ENCODE measurements around the gene ST3GAL4. TPM values are rescaled to one million over a fixed set of nuclear protein-coding genes. Genes with fewer than 3 reads are reported as not detected.

The ST3GAL4 gene
- polyA plus RNA-seq, 1 of the 3 experiments (the other 2 are of a cell fraction): 32.0 TPM

GRCh38 chr11:126312961-126313360 lies 42.5 kb upstream of the ST3GAL4 start:
- Histone ChIP-seq H3K36me3 (replicated peaks in 1 of 2; ENCODE audit: control insufficient read depth in 1 of 2, insufficient read depth in 2 of 2, low read length in 1 of 2) (peaks cover 6 to 11% of the 10 kb centered on the region in 2 experiments), H3K4me2 (no peak overlapping the region), H3K4me3 (ENCODE audit: low read depth in 2 of 2, low read length in 1 of 2) (no peak overlapping the region), H2AFZ (ENCODE audit: low read depth) (no peak overlapping the region), H4K20me1 (ENCODE audit: insufficient read depth) (no peaks in the 10 kb centered on the region), H3K4me1 (ENCODE audit: control insufficient read depth in 1 of 2, insufficient read depth in 2 of 2, low read depth in 1 of 2, low read length in 1 of 2) (peaks cover 11 to 14% of the 10 kb centered on the region in 2 experiments), H3F3A (replicated peaks; ENCODE audit: insufficient read depth) (peaks cover 21% of the 10 kb centered on the region), H3K27ac (ENCODE audit: low read depth in 2 of 2, low read length in 1 of 2) (no peak overlapping the region), H3K9me2 (no peaks in the 10 kb centered on the region), H3K9ac (no peak overlapping the region), H3K27me3 (ENCODE audit: insufficient read depth) (no peaks in the 10 kb centered on the region), H3K79me2 (ENCODE audit: insufficient read depth) (no peaks in the 10 kb centered on the region; the same call in 1 of the 2 replicates), H3K9me3 (no peaks in the 10 kb centered on the region)
- DNase-seq: no peak
- TF ChIP-seq TAF1 (IDR thresholded peaks at IDR 0.05; ENCODE audit: borderline replicate concordance, low read depth, low read length) (no peak), GATA2 (CRISPR knock-in tag; IDR thresholded peaks at IDR 0.05) (no peak), FOSL2 (IDR thresholded peaks at IDR 0.05; ENCODE audit: borderline replicate concordance, low read depth) (no peak)
- TF ChIP-seq, protein P1, sequence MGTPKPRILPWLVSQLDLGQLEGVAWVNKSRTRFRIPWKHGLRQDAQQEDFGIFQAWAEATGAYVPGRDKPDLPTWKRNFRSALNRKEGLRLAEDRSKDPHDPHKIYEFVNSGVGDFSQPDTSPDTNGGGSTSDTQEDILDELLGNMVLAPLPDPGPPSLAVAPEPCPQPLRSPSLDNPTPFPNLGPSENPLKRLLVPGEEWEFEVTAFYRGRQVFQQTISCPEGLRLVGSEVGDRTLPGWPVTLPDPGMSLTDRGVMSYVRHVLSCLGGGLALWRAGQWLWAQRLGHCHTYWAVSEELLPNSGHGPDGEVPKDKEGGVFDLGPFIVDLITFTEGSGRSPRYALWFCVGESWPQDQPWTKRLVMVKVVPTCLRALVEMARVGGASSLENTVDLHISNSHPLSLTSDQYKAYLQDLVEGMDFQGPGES (IDR thresholded peaks at IDR 0.05; ENCODE audit: low read depth, low read length): no peak
- WGBS (ENCODE audit: low lambda C conversion rate): 88% methylated on average over 8 of the region's 8 CpGs
- ChIA-PET POLR2A (no interaction called here), CTCF (interaction anchor here (0.9 to 10.0 kb wide), 5 partner anchors 43 to 679 kb away, joined by 3 to 172 read pairs (median 6); no protein-coding TSS in a partner anchor)

GRCh38 chr11:126313826-126314225 lies 41.7 kb upstream of the ST3GAL4 start:
- Histone ChIP-seq H3K4me2 (no peak overlapping the region), H2AFZ (ENCODE audit: low read depth) (no peak overlapping the region), H3K36me3 (replicated peaks in 1 of 2; ENCODE audit: control insufficient read depth in 1 of 2, insufficient read depth in 2 of 2, low read length in 1 of 2) (peaks cover 6 to 11% of the 10 kb centered on the region in 2 experiments), H3K4me3 (ENCODE audit: low read depth in 2 of 2, low read length in 1 of 2) (no peak overlapping the region), H3K9me3 (no peaks in the 10 kb centered on the region), H3K9ac (no peak overlapping the region), H3K79me2 (ENCODE audit: insufficient read depth) (no peaks in the 10 kb centered on the region; the same call in 1 of the 2 replicates), H3K4me1 (ENCODE audit: control insufficient read depth in 1 of 2, insufficient read depth in 2 of 2, low read depth in 1 of 2, low read length in 1 of 2) (peaks cover 20 to 23% of the 10 kb centered on the region in 2 experiments), H3F3A (replicated peaks; ENCODE audit: insufficient read depth) (peaks cover 23% of the 10 kb centered on the region), H3K27me3 (ENCODE audit: insufficient read depth) (no peaks in the 10 kb centered on the region), H4K20me1 (ENCODE audit: insufficient read depth) (no peaks in the 10 kb centered on the region), H3K27ac (ENCODE audit: low read depth in 2 of 2, low read length in 1 of 2) (no peak overlapping the region), H3K9me2 (no peaks in the 10 kb centered on the region)
- ChIA-PET POLR2A (no interaction called here), CTCF (interaction anchor here (0.8 kb wide), 1 partner anchor 167 kb away, joined by 3 read pairs; no protein-coding TSS in a partner anchor)
- TF ChIP-seq CTCF (IDR thresholded peaks at IDR 0.05) (no peak), RAD21 (IDR thresholded peaks at IDR 0.05; ENCODE audit: low read length) (no peak), EP300 (IDR thresholded peaks at IDR 0.05; ENCODE audit: borderline replicate concordance in 1 of 2, low read depth in 1 of 2, low read length in 1 of 2) (no peak), RCOR1 (IDR thresholded peaks at IDR 0.05; ENCODE audit: low read length) (no peak)
- TF ChIP-seq, protein P2, sequence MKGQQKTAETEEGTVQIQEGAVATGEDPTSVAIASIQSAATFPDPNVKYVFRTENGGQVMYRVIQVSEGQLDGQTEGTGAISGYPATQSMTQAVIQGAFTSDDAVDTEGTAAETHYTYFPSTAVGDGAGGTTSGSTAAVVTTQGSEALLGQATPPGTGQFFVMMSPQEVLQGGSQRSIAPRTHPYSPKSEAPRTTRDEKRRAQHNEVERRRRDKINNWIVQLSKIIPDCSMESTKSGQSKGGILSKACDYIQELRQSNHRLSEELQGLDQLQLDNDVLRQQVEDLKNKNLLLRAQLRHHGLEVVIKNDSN (IDR thresholded peaks at IDR 0.05; ENCODE audit: borderline replicate concordance, low read depth): no peak
- TF ChIP-seq, protein P3, sequence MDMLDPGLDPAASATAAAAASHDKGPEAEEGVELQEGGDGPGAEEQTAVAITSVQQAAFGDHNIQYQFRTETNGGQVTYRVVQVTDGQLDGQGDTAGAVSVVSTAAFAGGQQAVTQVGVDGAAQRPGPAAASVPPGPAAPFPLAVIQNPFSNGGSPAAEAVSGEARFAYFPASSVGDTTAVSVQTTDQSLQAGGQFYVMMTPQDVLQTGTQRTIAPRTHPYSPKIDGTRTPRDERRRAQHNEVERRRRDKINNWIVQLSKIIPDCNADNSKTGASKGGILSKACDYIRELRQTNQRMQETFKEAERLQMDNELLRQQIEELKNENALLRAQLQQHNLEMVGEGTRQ (IDR thresholded peaks at IDR 0.05; ENCODE audit: borderline replicate concordance, low read depth, low read length): no peak
- TF ChIP-seq, protein P1 (IDR thresholded peaks at IDR 0.05; ENCODE audit: low read depth, low read length): no peak
- 97% methylated on average over 5 of the region's 5 CpGs for WGBS (ENCODE audit: low lambda C conversion rate)
- no peak for DNase-seq
